ENCODE measurements around the gene LINC00237.

Gene LINC00237

GRCh38 chr20:21106171-21107017 is at the start of gene LINC00237:
TSS of gene LINC00237 (minus strand) at chr20:21106358.
- DNase-seq = no peak

- DNase-seq = no peak
These were observed 49.1 kb upstream of the LINC00237 start for GRCh38 chr20:21155268-21155667.

GRCh38 chr20:21154692-21155091 is 48.5 kb upstream of the LINC00237 start:
- DNase-seq = no peak

GRCh38 chr20:21151791-21152190 is 45.6 kb upstream of the LINC00237 start:
- no peak for DNase-seq

GRCh38 chr20:21149344-21149743 is 43.2 kb upstream of the LINC00237 start:
- DNase-seq = no peak

GRCh38 chr20:21147593-21147992 is 41.4 kb upstream of the LINC00237 start:
- peak; percentile 31 for DNase-seq

GRCh38 chr20:21146215-21146614 is 40.1 kb upstream of the LINC00237 start:
- no peak for DNase-seq

- no peak for DNase-seq
These were observed 39.3 kb upstream of the LINC00237 start for GRCh38 chr20:21145424-21145823.

- DNase-seq = no peak
These were observed 37.2 kb upstream of the LINC00237 start for GRCh38 chr20:21143194-21143890.

GRCh38 chr20:21141825-21142224 is 35.7 kb upstream of the LINC00237 start:
- no peak for DNase-seq

GRCh38 chr20:21139881-21140566 is 33.9 kb upstream of the LINC00237 start:
- no peak for DNase-seq

- no peak for DNase-seq
These were observed 30.9 kb upstream of the LINC00237 start for GRCh38 chr20:21137078-21137477.

- DNase-seq = no peak
These were observed 30.0 kb upstream of the LINC00237 start for GRCh38 chr20:21136015-21136732.

- DNase-seq = no peak
These were observed 28.8 kb upstream of the LINC00237 start for GRCh38 chr20:21134883-21135493.

GRCh38 chr20:21133917-21134622 is 27.9 kb upstream of the LINC00237 start:
- no peak for DNase-seq

- no peak for DNase-seq
These were observed 27.2 kb upstream of the LINC00237 start for GRCh38 chr20:21133404-21133803.

GRCh38 chr20:21129861-21130260 is 23.7 kb upstream of the LINC00237 start:
- no peak for DNase-seq

GRCh38 chr20:21127201-21127981 is 21.2 kb upstream of the LINC00237 start:
- no peak for DNase-seq

- DNase-seq = no peak
These were observed 20.4 kb upstream of the LINC00237 start for GRCh38 chr20:21126581-21126870.

- peak; percentile 98 for DNase-seq
These were observed 19.9 kb upstream of the LINC00237 start, which contains the start of gene KIZ for GRCh38 chr20:21125849-21126580. TSS of gene KIZ (plus strand) at chr20:21126082. CDS start at chr20:21126116, 34 bp downstream.

Measured in activated CD4-positive, alpha-beta T cell treated with anti-CD3 and anti-CD28 coated beads, Interleukin-10, Interleukin-2, amounts not matched to agents 100 ng/mL and 50 ng/mL, durations not matched to agents 16 hours and 8 hours (primary cell).